Bone marrow (tissue), 2 donors: ENCODE data around the gene UBE2G2.

Source experiments
- DNase-seq, 2 donors: peaks; one replicate each; lab custom pipeline; 2025; lab: John Stamatoyannopoulos, UW

Gene UBE2G2

DNA sequence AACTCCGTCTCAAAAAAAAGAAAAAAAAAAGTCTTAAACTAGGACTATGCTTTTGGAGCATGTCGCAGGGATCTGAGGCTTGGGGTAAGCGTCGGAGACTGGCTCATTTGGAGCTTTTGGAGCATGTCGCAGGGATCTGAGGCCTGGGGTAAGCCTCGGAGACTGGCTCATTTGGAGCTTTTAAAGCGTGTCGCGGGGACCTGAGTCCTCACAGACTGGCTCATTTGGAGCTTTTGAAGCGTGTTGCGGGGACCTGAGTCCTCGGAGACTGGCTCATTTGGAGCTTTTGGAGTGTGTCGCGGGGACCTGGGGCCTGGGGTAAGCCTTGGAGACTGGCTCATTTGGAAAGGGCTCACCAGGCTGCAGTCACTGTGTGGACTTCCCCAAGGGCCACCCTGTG lies 76.7 kb downstream of the UBE2G2 start:
- no peak for DNase-seq

GRCh38 chr21:44724196-44724595 lies 77.4 kb downstream of the UBE2G2 start:
- no peak for DNase-seq

DNA sequence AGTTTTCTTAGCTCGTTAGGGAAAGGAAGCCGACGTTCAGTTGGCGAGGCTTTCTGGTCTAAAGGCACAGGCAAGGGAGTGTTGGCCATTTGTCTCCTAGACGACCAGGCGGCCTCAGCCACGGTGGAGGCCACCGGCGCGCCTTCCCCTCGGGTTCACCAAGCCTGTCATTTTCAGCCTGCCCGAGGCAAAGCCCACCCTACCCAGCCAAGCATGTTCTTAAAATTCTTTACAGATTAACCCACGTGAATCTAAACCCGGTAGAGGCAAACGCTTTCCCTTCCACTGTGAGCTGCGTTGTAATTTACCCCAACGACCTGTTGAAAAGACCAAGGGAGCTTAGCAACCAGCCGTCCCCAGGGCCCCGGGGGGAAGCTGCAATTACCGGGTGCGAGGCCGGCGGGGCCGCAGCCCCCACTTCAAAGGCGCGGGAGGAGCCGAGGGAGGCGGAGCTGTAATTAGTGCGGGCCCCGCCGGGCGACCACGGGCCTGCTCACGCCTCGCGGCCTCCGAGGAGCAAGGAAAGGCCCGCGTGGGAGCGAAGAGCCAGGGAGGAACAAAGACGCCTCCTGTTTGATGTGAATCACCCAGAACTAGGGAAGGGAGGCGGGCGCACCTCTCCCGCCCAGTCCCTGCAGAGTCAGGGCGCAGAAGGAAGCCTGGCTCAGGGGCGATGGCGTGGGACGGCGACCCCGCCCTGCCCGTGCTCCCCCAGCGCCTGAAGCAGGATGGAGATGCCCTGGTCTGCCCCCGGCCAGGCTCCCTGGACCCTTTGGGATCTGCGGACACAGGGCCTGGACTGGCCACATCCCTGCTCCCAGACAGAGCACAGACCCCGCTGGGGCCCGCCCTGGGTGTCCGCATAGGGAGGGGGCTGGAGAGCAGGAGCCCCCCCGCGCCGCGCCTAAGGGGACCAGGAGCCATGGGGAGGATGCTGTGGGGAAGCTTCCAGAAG lies 78.2 kb downstream of the UBE2G2 start:
- DNase-seq = no peak

GRCh38 chr21:44722731-44723130 lies 78.9 kb downstream of the UBE2G2 start:
- DNase-seq = no peak

DNA sequence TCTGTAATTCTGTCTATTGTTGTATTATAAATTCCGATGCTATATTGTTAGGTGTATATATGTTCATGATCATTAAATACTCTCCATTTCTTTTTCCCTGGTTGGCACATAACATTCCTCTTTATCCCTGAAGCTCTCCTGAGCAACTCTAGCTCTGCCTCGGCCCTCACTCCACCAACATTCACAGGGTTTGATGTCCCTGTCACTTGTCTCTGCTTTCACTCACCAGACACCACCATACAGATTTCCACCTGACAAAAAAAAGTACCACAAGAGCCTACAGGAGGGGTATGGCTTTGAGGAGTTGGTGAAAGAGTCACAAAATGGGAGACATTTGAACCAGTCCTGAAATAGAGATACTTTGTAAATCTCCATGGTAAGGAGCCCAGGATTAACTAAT lies 81.5 kb downstream of the UBE2G2 start:
- DNase-seq = no peak
